ENCODE results near the gene PPP1R12B.
"Not testable (repeated sequence)": the region's sequence is repeated elsewhere in the genome, so short reads cannot be mapped to it uniquely, and the experiment has no call there.

PPP1R12B gene

DNA sequence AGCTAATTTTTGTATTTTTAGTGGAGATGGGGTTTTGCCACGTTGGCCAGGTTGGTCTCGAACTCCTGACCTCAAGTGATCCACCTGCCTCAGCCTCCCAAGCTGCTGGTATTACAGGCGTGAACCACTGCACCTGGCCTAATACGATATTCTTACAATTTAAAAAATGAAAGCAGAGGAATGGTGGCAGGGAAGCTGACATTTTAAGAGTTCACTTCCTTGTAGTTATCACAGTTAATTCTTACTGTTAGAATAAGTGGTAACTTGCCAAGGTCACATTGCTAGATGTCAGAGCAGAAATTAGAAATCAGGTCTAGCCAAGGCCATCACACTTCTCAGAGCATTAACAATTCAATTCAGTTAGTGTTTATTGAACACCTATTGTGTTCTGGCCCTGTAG lies 207.5 kb downstream of the PPP1R12B start:
- not testable (repeated sequence) for DNase-seq (ENCODE audit: low spot score)

DNA sequence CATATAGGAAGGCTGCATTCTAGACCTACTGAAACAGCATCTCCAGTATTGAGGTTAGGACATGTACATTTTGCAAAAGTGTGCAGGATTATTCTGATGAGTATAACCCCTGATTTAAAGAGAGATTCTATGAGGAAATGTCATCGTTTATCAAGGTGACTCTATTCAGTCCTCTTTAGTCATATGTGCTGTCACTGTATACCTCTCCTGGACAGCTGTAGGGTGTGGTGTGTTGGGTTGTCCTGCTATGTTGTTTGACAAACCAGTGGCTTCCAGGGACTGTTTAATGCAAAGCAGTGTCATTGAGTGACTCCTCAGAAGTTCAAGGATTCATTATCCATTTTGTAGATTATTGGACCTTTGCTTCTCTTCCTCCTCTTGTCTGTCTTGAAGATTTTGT lies 209.2 kb downstream of the PPP1R12B start:
- DNase-seq (ENCODE audit: low spot score) = not testable (repeated sequence)

DNA sequence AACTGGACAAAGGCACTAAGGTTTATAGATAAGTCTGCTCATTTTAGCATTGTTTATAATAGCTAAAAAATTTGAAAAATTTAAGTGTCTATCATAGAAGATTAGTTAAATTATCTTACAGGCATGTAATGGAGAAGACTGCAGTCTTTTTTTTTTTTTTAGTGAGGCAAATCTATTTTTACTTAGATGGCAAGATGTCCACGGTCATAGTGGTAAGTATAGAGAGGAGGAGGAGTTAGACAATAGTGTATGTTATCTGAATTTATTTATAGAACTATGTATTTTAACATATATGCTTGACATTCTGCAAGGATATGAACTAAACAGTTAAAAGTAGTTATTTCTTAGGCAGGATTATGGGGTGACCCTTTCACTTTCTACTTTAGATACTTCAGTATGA lies 212.7 kb downstream of the PPP1R12B start:
- DNase-seq (ENCODE audit: low spot score) = no peak

DNA sequence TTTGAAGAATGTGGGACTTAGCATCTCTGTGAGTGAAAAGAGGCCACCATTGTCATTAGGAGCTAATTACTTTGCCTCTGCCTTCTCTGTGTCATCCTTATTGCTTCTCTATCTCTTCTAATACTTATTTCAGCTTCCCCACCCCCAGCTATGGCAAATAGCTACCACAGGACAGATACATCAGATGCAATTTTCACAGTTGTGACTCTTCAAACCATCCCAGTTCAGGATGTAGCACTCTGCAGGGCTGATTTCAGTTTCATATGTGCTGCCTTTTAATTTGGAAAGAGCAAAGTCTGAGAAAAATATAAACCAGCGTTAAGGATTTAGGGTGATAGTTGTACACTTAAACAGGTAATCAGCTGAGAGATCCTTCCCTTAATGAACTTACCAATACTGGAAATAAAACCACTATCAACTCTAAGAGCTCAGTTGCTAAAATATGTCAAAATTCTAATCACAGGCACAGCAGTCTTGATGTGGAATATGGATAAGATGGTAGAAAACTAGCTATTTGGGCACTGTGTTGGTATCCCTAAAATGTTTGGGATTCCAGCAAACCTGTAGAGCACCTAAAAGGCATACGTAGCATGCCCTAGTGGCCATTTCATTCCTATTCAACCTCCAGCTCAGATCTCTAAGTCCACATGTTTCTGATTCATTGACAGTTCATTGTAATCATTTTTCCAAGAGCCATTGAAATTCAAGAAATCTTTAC lies 213.4 kb downstream of the PPP1R12B start:
- no peak for DNase-seq (ENCODE audit: low spot score)

DNA sequence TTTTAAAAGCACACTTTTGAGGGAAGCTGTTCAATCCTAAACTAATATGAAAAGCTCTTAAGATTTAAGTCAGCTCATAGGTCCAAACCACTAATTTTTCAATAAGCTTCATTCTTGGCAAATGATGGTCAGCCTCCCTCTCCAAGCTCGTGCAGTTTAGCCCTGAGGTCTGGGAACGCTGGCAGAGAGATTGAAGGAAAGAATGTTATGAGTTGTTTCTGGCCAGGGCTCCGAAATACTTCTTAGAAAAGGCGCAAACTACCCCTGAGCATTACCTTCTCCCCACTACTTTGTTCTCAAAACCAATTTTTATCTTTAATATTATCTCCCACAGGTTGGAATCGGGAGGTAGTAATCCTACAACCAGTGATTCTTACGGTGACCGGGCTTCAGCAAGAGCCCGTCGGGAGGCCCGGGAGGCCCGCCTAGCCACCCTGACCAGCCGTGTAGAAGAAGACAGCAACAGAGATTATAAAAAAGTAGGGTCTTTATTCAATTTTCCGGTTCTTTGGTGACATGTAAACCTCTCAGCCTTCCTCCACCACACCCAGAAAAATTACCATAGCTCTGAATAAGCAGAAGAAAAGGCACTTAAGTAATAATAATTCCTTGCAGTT lies 214.1 kb downstream of the PPP1R12B start:
- DNase-seq (ENCODE audit: low spot score) = no peak

DNA sequence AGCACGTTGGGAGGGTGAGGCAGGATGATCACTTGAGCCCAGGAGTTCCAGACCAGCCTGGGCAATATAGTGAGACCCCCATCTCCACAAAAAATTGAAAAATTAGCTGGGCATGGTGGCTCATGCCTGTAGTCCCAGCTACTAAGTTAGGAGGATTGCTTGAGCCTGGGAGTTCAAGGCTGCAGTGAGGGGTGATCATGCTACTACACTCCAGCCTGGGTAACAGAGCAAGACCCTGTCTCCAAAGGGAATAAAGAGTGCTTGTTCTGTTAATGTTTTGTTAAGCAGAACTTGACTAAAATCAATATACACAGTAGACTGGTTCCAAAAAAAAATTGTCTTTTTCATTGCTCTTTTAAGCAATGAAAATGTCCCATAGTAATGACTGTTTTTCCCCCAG lies 215.3 kb downstream of the PPP1R12B start:
- no peak for DNase-seq (ENCODE audit: low spot score)

DNA sequence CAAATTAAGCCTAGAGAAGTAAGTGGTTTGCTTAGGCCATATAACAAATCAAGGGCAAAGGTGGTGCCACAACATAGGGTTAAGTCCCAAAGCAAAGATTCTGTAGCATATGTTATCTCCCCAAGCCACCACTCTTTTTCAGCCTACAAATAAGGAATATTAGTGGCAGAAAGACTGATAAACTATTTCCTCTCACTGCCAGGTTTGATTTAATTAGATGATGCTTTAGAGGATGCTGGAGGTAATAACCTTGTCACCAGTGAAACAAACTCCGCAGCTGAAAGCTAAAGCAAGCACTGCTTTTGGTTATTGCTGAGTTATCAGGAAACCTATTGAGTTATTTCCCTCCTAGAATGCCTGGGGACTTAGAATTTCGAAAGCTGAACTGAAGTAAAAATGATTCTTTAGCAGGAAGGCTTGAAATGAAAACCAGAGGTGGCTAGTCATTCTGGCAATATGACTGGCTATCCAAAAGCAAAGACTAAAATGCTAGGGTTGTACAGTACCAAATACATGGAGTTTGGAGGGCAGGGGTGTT lies 216.5 kb downstream of the PPP1R12B start:
- DNase-seq (ENCODE audit: low spot score) = no peak

- no peak for DNase-seq (ENCODE audit: low spot score)
These were observed 217.5 kb downstream of the PPP1R12B start for GRCh38 chr1:202565890-202566602.

DNA sequence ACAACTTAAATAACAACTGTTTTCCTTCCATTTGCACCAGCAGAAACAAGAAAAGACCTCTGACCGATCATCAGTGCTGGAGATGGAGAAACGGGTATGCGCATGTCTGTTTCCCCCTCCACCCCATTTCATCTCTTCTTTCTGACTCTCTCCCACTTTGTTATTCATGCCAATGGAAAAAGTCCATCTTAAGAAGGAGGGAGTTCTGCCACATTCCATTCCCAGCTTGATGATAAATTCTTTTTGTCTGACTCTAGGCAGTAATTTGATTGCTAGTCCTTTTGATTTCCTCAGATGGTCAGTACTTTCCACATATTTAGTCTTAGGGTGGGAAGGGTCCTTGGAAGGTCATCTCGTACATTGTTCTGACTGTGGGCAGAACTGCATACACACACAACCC lies 219.2 kb downstream of the PPP1R12B start:
- no peak for DNase-seq (ENCODE audit: low spot score)

GRCh38 chr1:202568410-202568809 lies 219.9 kb downstream of the PPP1R12B start:
- DNase-seq (ENCODE audit: low spot score) = no peak

DNA sequence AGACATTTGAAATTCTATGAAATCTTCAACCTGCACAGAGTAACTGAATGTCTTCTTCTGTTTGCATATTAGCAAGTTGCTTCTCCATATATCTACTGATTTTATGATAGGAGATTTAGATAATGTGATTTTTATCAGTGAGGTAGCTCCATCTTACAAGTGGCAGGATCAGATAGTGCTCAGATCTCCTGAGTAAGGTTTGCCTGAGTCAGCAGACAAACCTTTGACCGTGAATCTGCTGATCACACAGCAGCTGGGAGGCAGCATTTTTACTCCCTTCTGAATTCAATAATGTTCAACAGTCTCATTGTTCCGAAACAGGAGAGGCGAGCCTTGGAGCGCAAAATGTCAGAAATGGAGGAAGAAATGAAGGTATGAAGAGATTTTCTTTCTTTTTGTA lies 220.3 kb downstream of the PPP1R12B start:
- DNase-seq (ENCODE audit: low spot score) = no peak

- DNase-seq (ENCODE audit: low spot score) = no peak
These were observed 221.2 kb downstream of the PPP1R12B start for GRCh38 chr1:202569393-202570322.

DNA sequence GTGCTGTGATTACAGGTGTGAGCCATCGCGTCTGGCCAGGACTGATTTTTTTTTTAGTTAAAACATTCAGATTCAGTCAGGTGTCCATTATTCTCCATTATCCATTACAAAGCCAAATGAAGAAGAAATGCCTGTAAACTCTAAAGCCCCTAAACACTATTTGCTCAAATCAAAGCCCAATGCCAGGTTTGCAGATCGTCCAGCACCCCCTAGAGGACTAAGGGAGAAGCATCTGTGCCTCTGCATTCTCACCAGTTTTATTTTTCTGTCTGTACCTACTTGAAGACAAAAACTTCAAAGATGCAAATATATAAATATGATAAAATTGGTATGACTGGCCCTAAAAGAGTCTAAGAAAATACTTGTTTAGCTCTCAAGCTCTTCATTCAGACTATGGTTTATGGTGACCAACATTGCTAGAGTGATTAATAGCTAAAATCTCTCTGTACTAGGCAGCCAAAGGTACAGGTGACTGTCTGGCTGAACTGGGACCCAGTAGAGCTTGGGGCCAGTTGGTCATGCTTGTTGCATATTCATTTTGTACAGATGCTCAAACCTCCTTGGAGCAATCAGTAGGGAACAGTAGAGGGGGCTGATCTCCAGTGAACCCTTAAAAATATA lies 223.3 kb downstream of the PPP1R12B start:
- no peak for DNase-seq (ENCODE audit: low spot score)

DNA sequence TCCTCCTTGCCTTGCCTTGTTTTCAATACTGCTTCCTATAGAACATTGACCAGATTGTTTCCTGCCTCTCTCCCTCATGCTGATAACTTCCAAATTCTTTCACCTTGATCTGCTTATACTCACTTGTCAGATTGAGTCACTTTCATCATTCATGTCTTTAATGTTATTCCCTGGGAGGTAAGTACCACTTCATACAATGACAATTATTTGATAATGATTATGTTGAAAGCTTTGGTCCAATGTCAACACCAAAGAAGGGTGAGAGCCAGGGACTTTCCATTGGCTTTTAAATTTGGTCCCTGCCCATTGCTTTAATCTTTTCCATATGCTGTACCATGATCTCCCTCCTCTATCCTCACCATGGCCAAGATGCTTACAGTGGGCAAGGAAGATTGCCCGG lies 224.4 kb downstream of the PPP1R12B start:
- no peak for DNase-seq (ENCODE audit: low spot score)

DNA sequence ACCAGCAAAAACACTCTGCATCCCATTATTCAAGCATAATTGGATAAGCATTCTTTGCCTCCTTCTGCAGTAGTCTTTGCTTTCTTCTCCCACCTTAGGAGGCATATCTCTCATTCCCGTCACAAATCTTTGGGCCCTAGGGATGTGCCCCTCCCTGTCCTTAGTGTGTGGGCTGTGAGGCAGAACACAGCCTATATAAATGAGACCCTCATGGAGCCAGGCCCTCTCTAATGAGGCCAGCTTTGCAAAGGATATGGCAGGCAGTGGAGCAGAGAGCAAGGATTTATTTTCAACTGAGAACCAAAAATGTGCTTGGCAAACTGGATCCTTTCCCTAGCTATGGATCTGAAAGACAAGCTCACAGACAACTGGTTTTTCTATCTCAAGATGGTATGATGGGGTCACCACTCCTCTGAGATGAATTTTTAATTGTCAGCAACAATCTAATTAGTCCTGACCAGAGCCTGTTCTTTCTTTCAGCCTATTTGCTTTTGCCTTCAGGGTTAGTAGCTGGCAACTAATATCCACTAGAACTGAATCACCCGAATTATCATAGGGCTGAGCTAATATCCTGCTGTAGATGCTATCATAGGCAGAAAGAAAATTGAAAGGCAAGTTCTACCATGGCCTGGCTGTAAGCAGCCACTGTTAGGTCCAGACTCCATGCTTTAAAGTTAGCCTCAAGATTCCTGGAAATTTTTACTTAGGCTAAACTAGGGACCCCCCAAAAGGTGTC lies 227.6 kb downstream of the PPP1R12B start:
- DNase-seq (ENCODE audit: low spot score) = no peak

DNA sequence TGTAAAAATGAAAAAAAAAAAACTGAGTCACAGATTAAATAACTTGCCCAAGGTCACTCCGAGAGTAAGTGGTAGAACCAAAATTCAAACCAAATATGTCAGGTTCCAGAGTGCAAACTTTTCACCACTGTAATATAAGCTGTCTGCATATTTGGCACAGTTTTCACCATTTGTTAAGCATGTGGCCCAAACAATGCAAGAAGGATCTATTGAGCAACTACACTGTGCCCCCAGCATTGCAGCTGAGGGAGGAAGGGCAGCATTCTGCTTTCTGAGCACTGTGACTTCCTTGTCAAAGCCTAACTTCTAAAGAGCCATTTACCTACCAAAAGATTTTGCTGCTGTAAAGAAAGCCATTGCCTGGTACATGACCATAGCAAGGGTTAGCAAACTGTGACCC lies 228.3 kb downstream of the PPP1R12B start:
- DNase-seq (ENCODE audit: low spot score) = no peak

- DNase-seq (ENCODE audit: low spot score) = no peak
These were observed 228.9 kb downstream of the PPP1R12B start for GRCh38 chr1:202577381-202577780.

- DNase-seq (ENCODE audit: low spot score) = no peak
These were observed 229.6 kb downstream of the PPP1R12B start for GRCh38 chr1:202578001-202578504.

- DNase-seq (ENCODE audit: low spot score) = no peak
These were observed 230.1 kb downstream of the PPP1R12B start for GRCh38 chr1:202578565-202578964.

DNA sequence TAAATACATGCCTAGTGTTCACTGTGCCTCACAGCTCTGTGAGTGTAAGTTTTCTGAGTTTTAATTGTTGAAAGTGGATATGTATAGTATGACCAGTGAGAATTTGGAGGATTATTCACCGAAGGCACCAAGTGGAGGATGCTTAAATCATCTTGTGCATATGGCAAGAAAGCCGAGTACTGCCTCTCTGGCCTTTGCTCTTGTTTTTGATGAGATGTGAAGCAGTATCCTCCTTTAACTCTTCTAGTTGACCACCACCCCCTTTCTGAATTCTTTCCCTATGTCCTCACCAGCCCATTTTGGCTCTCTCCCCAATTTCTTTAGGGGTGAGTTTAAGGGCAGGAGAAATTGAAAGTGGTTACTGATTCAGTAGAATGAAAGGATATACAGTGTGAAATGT lies 231.3 kb downstream of the PPP1R12B start:
- no peak for DNase-seq (ENCODE audit: low spot score)

DNA sequence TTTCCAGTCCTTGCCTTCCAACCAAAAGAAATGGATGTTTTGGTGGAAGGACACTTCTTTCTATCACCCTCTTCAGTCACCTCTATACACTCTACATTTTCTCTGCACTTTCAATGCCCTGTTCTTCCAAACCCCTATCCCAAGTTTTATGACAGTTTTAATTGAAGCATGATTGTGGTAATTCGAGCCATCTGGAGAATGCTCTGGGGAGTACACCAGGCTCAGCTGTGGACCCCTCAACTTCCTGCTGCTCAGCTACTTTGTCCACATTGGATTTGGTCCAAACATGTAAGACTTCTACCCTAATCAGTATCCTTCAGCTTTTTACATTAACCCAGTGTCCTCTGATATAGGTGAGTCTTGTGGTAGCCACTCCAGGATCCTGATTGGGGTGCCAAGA lies 232.1 kb downstream of the PPP1R12B start:
- no peak for DNase-seq (ENCODE audit: low spot score)
